Caco-2 (cell line): ENCODE measurements around the gene UST. TPM values are rescaled to one million over a fixed set of nuclear protein-coding genes. Genes with fewer than 3 reads are reported as not detected.

Source experiments
- BruUV-seq: library from RNA; stranded (reverse); fragments of 400-500 nt; replicated peaks from 2 replicates; lab custom pipeline; 2021; lab: Mats Ljungman, UMichigan
- CTCF ChIA-PET: fragments of 300-600 bp; sonication (Branson Sonifier 250); formaldehyde crosslinking; loops from one replicate; lab custom pipeline; 2022; ENCODE audit warnings: antibody characterized with exemption; lab: Charles Lee
- POLR2A ChIA-PET: fragments of 300-600 bp; sonication (Branson Sonifier 250); formaldehyde crosslinking; loops from one replicate; lab custom pipeline; 2022; ENCODE audit warnings: antibody characterized with exemption; lab: Charles Lee
- DNase-seq, 2 experiments: peaks; one replicate each; pipeline versions ENCODE4 v3.0.0 to v3.0.0-alpha.2; 2020 to 2022
- H3K27me3 ChIP-seq: replicated peaks from 2 replicates; pipeline ENCODE4 v1.6.0; 2011; ENCODE audit warnings: low read length; ENCODE audit not compliant: control insufficient read depth, insufficient read depth
- H3K36me3 ChIP-seq: 2 replicates; pipeline ENCODE4 v1.5.1; 2011; ENCODE audit warnings: low read length; ENCODE audit not compliant: control insufficient read depth, insufficient read depth
- H3K4me1 ChIP-seq: fragments of 250-450 bp; sonication (Bioruptor Pico); 2 replicates; pipeline ENCODE4 v1.5.1; 2020; ENCODE audit warnings: mild to moderate bottlenecking
- H3K4me3 ChIP-seq: 2 replicates; pipeline ENCODE4 v1.5.1; 2011; ENCODE audit warnings: low read depth, mild to moderate bottlenecking, control low read depth, low read length
- H3K9me3 ChIP-seq: fragments of 250-450 bp; sonication (Bioruptor Pico); 2 replicates; pipeline ENCODE4 v1.5.1; 2020; ENCODE audit warnings: mild to moderate bottlenecking, moderate library complexity
- H3K27ac Mint-ChIP-seq: one replicate; pipeline ENCODE4 v1.8.0; 2022; ENCODE audit warnings: mixed read lengths; ENCODE audit not compliant: unreplicated experiment
- H3K27me3 Mint-ChIP-seq: one replicate; pipeline ENCODE4 v1.8.0; 2022; ENCODE audit warnings: mixed read lengths; ENCODE audit not compliant: insufficient read depth, unreplicated experiment
- H3K36me3 Mint-ChIP-seq: one replicate; pipeline ENCODE4 v1.8.0; 2022; ENCODE audit warnings: mild to moderate bottlenecking, mixed read lengths; ENCODE audit not compliant: insufficient read depth, unreplicated experiment
- H3K4me1 Mint-ChIP-seq: one replicate; pipeline ENCODE4 v1.8.0; 2022; ENCODE audit warnings: low read depth, mixed read lengths; ENCODE audit not compliant: unreplicated experiment
- H3K4me3 Mint-ChIP-seq: one replicate; pipeline ENCODE4 v1.8.0; 2022; ENCODE audit warnings: mild to moderate bottlenecking, moderate library complexity, mixed read lengths; ENCODE audit not compliant: unreplicated experiment
- H3K9me3 Mint-ChIP-seq: one replicate; pipeline ENCODE4 v1.8.0; 2022; ENCODE audit warnings: mixed read lengths; ENCODE audit not compliant: unreplicated experiment
- intact Hi-C: fragments of 100-400 bp; cut with micrococcal nuclease; formaldehyde crosslinking; loops from one replicate; pipeline ENCODE4 v1.10.0; 2022; ENCODE audit not compliant: unreplicated experiment
- total RNA-seq: library from RNA; stranded (reverse); gene quantifications from 2 replicates; pipeline ENCODE4 v1.2.3, GENCODE V29; 2022
- TF ChIP-seq, protein P1 (sequence below), 2 experiments: fragments of 200-600 bp in 1 of 2; IDR thresholded peaks; 1 replicate in 1 of 2; 2 replicates in 1 of 2; pipeline versions ENCODE4 v1.5.1 to v1.8.0; 2011 to 2022; ENCODE audit warnings: antibody characterized with exemption in 1 of 2, control low read depth in 1 of 2, inconsistent platforms in 1 of 2, low read depth in 1 of 2, low read length in 1 of 2, mild to moderate bottlenecking in 1 of 2, moderate library complexity in 1 of 2; ENCODE audit not compliant: insufficient read depth in 1 of 2, severe bottlenecking in 1 of 2, unreplicated experiment in 1 of 2

The UST gene
- total RNA-seq, 1 experiment from 2014 or later = not detected

DNA sequence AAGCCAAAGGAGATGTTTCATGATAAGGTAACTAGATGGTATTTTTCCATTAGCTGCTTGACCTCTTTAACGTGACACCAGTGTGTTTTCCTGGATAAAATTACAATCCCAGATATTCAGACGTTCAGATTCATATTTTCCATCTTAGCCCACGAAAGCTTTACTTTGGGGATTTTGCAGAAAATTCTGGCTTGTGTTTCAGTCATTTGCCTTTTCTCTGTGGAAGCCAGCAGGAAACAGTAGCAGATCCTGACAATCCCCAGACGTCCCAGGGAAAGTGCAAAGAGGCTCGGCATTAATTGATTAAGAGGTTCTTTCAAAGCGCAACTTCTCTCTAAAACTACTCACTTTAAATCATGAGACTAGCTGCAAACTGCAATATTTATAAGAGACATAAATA lies 243.6 kb downstream of the UST start:
- no TSS peak for BruUV-seq
- Histone ChIP-seq H3K4me1 (no peaks in the 10 kb centered on the region), H3K27me3 (no peaks in the 10 kb centered on the region), H3K4me3 (no peak overlapping the region), H3K36me3 (no peaks in the 10 kb centered on the region), H3K9me3 (no peaks in the 10 kb centered on the region)
- TF ChIP-seq, protein P1, sequence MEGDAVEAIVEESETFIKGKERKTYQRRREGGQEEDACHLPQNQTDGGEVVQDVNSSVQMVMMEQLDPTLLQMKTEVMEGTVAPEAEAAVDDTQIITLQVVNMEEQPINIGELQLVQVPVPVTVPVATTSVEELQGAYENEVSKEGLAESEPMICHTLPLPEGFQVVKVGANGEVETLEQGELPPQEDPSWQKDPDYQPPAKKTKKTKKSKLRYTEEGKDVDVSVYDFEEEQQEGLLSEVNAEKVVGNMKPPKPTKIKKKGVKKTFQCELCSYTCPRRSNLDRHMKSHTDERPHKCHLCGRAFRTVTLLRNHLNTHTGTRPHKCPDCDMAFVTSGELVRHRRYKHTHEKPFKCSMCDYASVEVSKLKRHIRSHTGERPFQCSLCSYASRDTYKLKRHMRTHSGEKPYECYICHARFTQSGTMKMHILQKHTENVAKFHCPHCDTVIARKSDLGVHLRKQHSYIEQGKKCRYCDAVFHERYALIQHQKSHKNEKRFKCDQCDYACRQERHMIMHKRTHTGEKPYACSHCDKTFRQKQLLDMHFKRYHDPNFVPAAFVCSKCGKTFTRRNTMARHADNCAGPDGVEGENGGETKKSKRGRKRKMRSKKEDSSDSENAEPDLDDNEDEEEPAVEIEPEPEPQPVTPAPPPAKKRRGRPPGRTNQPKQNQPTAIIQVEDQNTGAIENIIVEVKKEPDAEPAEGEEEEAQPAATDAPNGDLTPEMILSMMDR (IDR thresholded peaks at IDR 0.05; ENCODE audit: insufficient read depth in 1 of 2, low read depth in 1 of 2, low read length in 1 of 2, severe bottlenecking in 1 of 2, unreplicated experiment in 1 of 2) = no peak
- H3K27me3 Mint-ChIP-seq = peaks cover 13% of the 10 kb centered on the region
- ChIA-PET CTCF (no interaction called here), POLR2A (no interaction called here)
- no peak for DNase-seq
- no peaks in the 10 kb centered on the region for H3K36me3 Mint-ChIP-seq
- no peak overlapping the region for H3K27ac Mint-ChIP-seq
- no peak overlapping the region for H3K4me3 Mint-ChIP-seq
- intact Hi-C loops = no loop called here
- H3K9me3 Mint-ChIP-seq = no peaks in the 10 kb centered on the region
- no peaks in the 10 kb centered on the region for H3K4me1 Mint-ChIP-seq

DNA sequence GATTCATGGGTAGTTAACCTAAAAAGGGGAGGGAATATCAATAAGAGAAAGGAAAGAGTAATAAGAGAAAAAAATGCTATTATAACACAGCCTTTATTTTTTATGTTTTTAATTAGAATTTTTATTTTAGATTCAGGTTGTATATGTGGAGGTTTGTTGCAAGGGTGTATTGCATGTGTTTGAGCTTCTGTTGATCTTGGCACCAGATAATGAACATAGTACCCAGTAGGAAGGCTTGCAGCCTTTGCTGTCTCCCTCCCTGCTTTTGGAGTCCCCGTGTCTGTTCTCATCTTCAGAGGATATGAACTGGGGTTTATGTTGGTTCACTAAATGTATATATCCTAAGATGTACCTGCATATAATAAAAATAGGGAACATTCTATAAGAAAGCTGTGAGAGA lies 250.0 kb downstream of the UST start:
- Mint-ChIP-seq H3K27ac (no peak overlapping the region), H3K27me3 (peaks cover 10% of the 10 kb centered on the region), H3K4me1 (no peaks in the 10 kb centered on the region), H3K36me3 (no peaks in the 10 kb centered on the region), H3K9me3 (peaks cover 22% of the 10 kb centered on the region), H3K4me3 (no peak overlapping the region)
- ChIA-PET POLR2A (no interaction called here), CTCF (no interaction called here)
- intact Hi-C loops = no loop called here
- Histone ChIP-seq H3K27me3 (no peaks in the 10 kb centered on the region), H3K4me3 (no peak overlapping the region), H3K36me3 (no peaks in the 10 kb centered on the region), H3K9me3 (peaks cover 11% of the 10 kb centered on the region), H3K4me1 (no peaks in the 10 kb centered on the region)
- DNase-seq = no peak
- no TSS peak for BruUV-seq
- TF ChIP-seq, protein P1 (IDR thresholded peaks at IDR 0.05; ENCODE audit: insufficient read depth in 1 of 2, low read depth in 1 of 2, low read length in 1 of 2, severe bottlenecking in 1 of 2, unreplicated experiment in 1 of 2) = no peak

DNA sequence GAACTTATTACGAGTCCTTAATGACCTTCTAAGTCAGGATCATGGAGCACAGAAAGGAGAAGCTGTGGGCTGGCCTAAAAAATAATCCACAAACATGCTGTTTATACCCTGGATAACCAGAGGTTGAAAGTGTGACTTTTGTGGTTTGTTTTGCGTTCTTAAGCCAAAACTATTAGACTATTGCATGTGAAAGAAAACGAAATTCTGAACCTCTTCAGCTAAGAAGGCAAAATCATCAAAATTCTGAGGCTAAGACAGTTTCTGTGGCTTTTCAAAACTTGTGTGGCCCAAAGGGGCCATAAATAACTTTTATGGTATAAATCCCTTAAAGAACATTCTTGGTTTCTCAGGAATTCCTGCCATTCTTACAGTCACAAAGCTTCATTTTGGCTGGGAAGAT lies 251.0 kb downstream of the UST start:
- H3K9me3 ChIP-seq = peaks cover 14% of the 10 kb centered on the region
- no peak overlapping the region for H3K4me3 ChIP-seq
- Mint-ChIP-seq H3K27ac (no peak overlapping the region), H3K36me3 (no peaks in the 10 kb centered on the region), H3K27me3 (peaks cover 10% of the 10 kb centered on the region), H3K4me1 (no peaks in the 10 kb centered on the region), H3K4me3 (no peak overlapping the region), H3K9me3 (peaks cover 27% of the 10 kb centered on the region)
- ChIA-PET CTCF (no interaction called here), POLR2A (no interaction called here)
- H3K4me1 ChIP-seq = no peaks in the 10 kb centered on the region
- H3K27me3 ChIP-seq = no peaks in the 10 kb centered on the region
- no TSS peak for BruUV-seq
- no peaks in the 10 kb centered on the region for H3K36me3 ChIP-seq
- intact Hi-C loops = no loop called here
- TF ChIP-seq, protein P1 (IDR thresholded peaks at IDR 0.05; ENCODE audit: insufficient read depth in 1 of 2, low read depth in 1 of 2, low read length in 1 of 2, severe bottlenecking in 1 of 2, unreplicated experiment in 1 of 2) = no peak
- no peak for DNase-seq
